Chondrocyte (in vitro differentiated cells): ENCODE data around the gene MBP. TPM values are rescaled to one million over a fixed set of nuclear protein-coding genes. Genes with fewer than 3 reads are reported as not detected.

Source experiments
- DNase-seq: peaks from one replicate; pipeline ENCODE4 v3.0.0; 2021; ENCODE audit warnings: mixed read lengths, low spot score
- H3K27ac Mint-ChIP-seq: one replicate; pipeline ENCODE4 v1.8.0; 2021; ENCODE audit warnings: mild to moderate bottlenecking, moderate library complexity, mixed read lengths; ENCODE audit not compliant: unreplicated experiment
- H3K27me3 Mint-ChIP-seq: 2 replicates; pipeline ENCODE4 v1.8.0; 2021; ENCODE audit warnings: low read depth, mixed read lengths
- H3K36me3 Mint-ChIP-seq: 2 replicates; pipeline ENCODE4 v1.8.0; 2021; ENCODE audit warnings: low read depth, mixed read lengths
- H3K4me1 Mint-ChIP-seq: 2 replicates; pipeline ENCODE4 v1.8.0; 2021; ENCODE audit warnings: low read depth, mild to moderate bottlenecking, mixed read lengths
- H3K4me3 Mint-ChIP-seq: one replicate; pipeline ENCODE4 v1.8.0; 2021; ENCODE audit warnings: mild to moderate bottlenecking, moderate library complexity, mixed read lengths; ENCODE audit not compliant: unreplicated experiment
- H3K9me3 Mint-ChIP-seq: 2 replicates; pipeline ENCODE4 v1.8.0; 2021; ENCODE audit warnings: low read depth, mixed read lengths
- total RNA-seq: library from RNA; stranded (reverse); gene quantifications from 3 replicates; pipeline ENCODE4 v1.2.1, GENCODE V29; 2021
- TF ChIP-seq, protein P1 (sequence below): fragments of 200-600 bp; sonication (generic); IDR thresholded peaks from 2 replicates; pipeline ENCODE4 v1.5.0; 2021; ENCODE audit warnings: antibody characterized with exemption, mild to moderate bottlenecking, moderate library complexity

The MBP gene
- total RNA-seq, 1 donor from 2014 or later: 15.9 TPM

DNA sequence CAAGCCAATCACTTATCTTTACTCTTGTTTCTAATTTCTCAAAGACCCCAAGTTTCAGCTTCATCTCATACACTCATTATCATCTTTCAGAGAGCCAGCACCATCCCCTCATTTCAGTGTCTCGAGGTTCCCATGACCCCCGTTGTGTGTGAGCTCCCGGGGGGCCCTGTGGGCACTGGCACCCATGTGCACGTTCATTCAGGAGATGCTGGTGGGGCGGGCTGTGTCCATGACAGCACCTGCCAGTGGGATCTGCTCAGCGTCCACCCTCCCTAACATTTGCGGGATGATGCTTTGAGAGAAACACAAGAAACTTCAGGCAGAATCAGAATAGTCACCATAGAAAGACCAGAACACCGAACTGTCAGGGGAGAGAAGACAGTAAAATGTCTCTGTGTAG lies 120.5 kb downstream of the MBP start:
- DNase-seq: no peak
- Mint-ChIP-seq H3K4me1 (peaks cover 5% of the 10 kb centered on the region), H3K27ac (no peak overlapping the region), H3K4me3 (no peak overlapping the region), H3K9me3 (no peaks in the 10 kb centered on the region), H3K27me3 (peaks cover 1% of the 10 kb centered on the region), H3K36me3 (peaks cover 12% of the 10 kb centered on the region)
- TF ChIP-seq, protein P1, sequence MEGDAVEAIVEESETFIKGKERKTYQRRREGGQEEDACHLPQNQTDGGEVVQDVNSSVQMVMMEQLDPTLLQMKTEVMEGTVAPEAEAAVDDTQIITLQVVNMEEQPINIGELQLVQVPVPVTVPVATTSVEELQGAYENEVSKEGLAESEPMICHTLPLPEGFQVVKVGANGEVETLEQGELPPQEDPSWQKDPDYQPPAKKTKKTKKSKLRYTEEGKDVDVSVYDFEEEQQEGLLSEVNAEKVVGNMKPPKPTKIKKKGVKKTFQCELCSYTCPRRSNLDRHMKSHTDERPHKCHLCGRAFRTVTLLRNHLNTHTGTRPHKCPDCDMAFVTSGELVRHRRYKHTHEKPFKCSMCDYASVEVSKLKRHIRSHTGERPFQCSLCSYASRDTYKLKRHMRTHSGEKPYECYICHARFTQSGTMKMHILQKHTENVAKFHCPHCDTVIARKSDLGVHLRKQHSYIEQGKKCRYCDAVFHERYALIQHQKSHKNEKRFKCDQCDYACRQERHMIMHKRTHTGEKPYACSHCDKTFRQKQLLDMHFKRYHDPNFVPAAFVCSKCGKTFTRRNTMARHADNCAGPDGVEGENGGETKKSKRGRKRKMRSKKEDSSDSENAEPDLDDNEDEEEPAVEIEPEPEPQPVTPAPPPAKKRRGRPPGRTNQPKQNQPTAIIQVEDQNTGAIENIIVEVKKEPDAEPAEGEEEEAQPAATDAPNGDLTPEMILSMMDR: no peak

DNA sequence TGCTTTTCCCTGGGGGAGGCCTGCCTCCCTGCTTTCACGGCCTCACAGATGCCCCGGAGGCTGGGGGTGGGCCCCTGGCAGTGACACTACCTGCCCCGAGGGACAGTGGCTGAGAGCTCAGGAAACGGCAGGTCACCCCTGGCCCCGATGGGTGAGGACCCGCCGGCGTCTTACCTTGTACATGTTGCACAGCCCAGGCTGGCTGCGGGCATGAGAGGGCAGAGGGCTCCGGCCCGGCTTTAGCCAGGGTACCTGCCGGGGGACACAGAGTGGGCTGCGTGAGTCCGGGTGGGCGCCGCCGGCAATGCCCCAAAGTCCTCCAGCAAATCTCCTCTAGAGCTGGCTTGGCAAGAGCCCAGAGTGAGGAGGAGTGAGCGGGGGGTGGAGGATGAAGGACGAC lies 122.9 kb downstream of the MBP start:
- H3K36me3 Mint-ChIP-seq: peaks cover 3% of the 10 kb centered on the region
- peaks cover 11% of the 10 kb centered on the region for H3K4me1 Mint-ChIP-seq
- TF ChIP-seq, protein P1: no peak
- no peak overlapping the region for H3K4me3 Mint-ChIP-seq
- no peak overlapping the region for H3K27ac Mint-ChIP-seq
- no peak for DNase-seq
- H3K9me3 Mint-ChIP-seq: no peaks in the 10 kb centered on the region
- H3K27me3 Mint-ChIP-seq: peaks cover 1% of the 10 kb centered on the region

DNA sequence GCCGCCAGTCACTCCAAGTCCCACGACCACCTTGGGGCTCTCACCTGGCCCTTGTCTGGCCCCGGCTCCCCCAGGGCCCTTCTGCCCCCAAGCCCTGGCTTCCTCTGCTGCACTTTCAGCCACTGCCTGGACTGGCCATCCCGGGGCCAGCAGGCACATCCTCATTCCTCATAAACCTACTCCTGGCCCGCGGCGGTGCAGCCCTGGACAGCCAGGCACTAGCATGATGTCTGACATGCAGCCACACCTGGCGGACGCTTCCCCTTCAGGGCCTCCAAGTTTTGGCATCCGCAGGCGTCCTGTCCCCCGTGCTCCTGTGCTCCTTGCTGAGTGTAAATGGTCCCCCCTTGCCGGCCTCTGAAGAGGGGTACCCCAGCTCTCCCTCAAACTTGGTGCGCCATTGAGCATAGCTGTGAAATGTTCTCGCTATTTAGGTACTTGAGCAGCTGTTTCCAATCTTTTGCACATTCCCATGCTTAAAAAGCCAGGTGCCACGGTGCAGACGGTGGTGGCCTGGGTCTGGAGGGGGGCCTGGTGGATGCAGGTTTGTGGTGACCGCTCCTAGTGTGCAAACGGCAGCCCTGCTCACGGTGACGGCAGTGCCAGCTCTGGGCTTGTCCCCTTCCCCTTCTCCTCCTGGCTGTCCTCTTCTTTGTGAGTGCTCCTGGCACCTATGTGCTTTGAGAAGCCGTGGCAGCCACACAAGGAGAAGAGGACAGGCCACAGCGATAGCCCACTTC lies 123.8 kb downstream of the MBP start:
- Mint-ChIP-seq H3K9me3 (no peaks in the 10 kb centered on the region), H3K27ac (no peak overlapping the region), H3K4me1 (peaks cover 11% of the 10 kb centered on the region), H3K4me3 (no peak overlapping the region), H3K36me3 (peaks cover 3% of the 10 kb centered on the region), H3K27me3 (peaks cover 1% of the 10 kb centered on the region)
- no peak for DNase-seq
- TF ChIP-seq, protein P1: no peak

DNA sequence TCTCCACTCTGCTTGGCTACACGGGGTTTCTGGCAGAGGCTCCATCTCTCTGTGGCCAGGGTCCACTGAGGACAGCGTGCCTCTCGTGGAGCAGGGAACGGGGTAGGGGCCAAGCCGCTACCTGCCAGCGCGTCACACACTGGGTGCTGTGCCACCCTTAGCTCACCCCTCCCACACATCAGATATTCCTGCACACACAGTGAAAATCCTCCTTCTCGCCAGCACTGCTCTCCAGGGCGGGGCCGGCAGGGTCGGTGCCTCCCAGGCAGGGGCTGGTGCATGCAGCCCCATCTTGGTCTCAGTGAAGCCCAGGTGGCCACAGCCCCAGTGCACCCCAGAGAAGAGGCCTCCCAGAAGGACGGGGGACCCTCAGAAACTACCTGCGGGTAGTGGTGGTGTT lies 124.6 kb downstream of the MBP start:
- Mint-ChIP-seq H3K27ac (no peak overlapping the region), H3K4me1 (peaks cover 11% of the 10 kb centered on the region), H3K9me3 (no peaks in the 10 kb centered on the region), H3K36me3 (peaks cover 3% of the 10 kb centered on the region), H3K4me3 (no peak overlapping the region), H3K27me3 (peaks cover 1% of the 10 kb centered on the region)
- DNase-seq: no peak
- TF ChIP-seq, protein P1: no peak

DNA sequence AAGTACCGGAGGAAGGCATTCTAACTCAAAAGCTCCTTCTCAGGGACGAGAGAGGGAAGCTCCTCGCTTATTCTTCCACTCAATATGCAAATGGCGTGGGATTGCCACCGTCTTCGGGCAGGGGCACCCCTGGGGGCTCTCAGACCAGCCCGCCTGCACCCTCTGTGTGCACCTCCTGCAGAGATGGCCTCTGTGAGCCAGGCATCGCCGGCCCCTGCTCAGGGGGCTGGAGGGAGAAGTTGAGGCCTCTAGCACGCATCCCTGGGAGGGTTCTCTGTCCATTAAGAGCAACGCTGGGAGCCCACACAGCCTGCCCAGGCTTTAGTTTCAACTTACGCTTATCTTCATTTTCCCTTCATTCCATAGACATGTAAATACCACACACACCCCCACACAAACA lies 125.3 kb downstream of the MBP start:
- TF ChIP-seq, protein P1: no peak
- no peak overlapping the region for H3K4me3 Mint-ChIP-seq
- peaks cover 11% of the 10 kb centered on the region for H3K4me1 Mint-ChIP-seq
- DNase-seq: no peak
- H3K27me3 Mint-ChIP-seq: peaks cover 1% of the 10 kb centered on the region
- peaks cover 3% of the 10 kb centered on the region for H3K36me3 Mint-ChIP-seq
- no peak overlapping the region for H3K27ac Mint-ChIP-seq
- no peaks in the 10 kb centered on the region for H3K9me3 Mint-ChIP-seq
